IMR-90 (cell line): ENCODE measurements around the gene SYNE3. TPM values are rescaled to one million over a fixed set of nuclear protein-coding genes. Genes with fewer than 3 reads are reported as not detected.
A peak's percentile ranks its signal among the peaks of the same experiment; 100 is the strongest.

Experiments used
- ATAC-seq: fragments of 200-7000 bp; cut with Tn5 transposase; 2 replicates; pipeline ENCODE4 v1.9.1; 2020; ENCODE audit warnings: low read depth, mild to moderate bottlenecking, moderate library complexity
- Bru-seq: library from RNA; stranded (reverse); fragments of 400-500 nt; gene quantifications from one replicate; lab custom pipeline; 2021; lab: Mats Ljungman, UMichigan
- BruChase-seq, 2 experiments: library from RNA; stranded (reverse); fragments of 400-500 nt; gene quantifications; one replicate each; lab custom pipeline; 2021; lab: Mats Ljungman, UMichigan
- BruUV-seq: library from RNA; stranded (reverse); fragments of 400-500 nt; replicated peaks from 2 replicates; lab custom pipeline; 2021; lab: Mats Ljungman, UMichigan
- CTCF ChIA-PET: fragments of 300-600 bp; formaldehyde crosslinking; extraction: SDS; loops from one replicate; lab custom pipeline; 2021; ENCODE audit warnings: antibody characterized with exemption; lab: Yijun Ruan, JAX
- POLR2A ChIA-PET: fragments of 300-600 bp; sonication (Branson Sonifier 250); formaldehyde crosslinking; loops from one replicate; lab custom pipeline; 2022; ENCODE audit warnings: antibody characterized with exemption; ENCODE audit not compliant: unreplicated experiment; lab: Charles Lee
- DNase-seq: peaks from one replicate; pipeline ENCODE4 v3.0.0; 2013
- H2AFZ ChIP-seq: replicated peaks from 2 replicates; pipeline ENCODE3; 2013; ENCODE audit warnings: low read length, mild to moderate bottlenecking; ENCODE audit not compliant: poor library complexity
- H2AK5ac ChIP-seq: 2 replicates; pipeline ENCODE4 v1.6.1; 2013; ENCODE audit warnings: low read depth, low read length, inconsistent platforms
- H2AK9ac ChIP-seq: replicated peaks from 2 replicates; pipeline ENCODE3; 2013; ENCODE audit warnings: mild to moderate bottlenecking, low read depth, low read length, moderate library complexity; ENCODE audit not compliant: poor library complexity
- H2BK120ac ChIP-seq: 2 replicates; pipeline ENCODE4 v1.6.1; 2013; ENCODE audit warnings: low read depth, low read length, inconsistent platforms
- H2BK15ac ChIP-seq: 3 replicates; pipeline ENCODE4 v1.6.1; 2013; ENCODE audit warnings: low read depth, low read length, inconsistent platforms
- H2BK20ac ChIP-seq: 2 replicates; pipeline ENCODE4 v1.6.1; 2013; ENCODE audit warnings: low read depth, mild to moderate bottlenecking, inconsistent platforms, low read length, moderate library complexity
- H2BK5ac ChIP-seq: 2 replicates; pipeline ENCODE4 v1.6.1; 2013; ENCODE audit warnings: mild to moderate bottlenecking, low read depth, low read length, inconsistent platforms; ENCODE audit not compliant: poor library complexity, severe bottlenecking
- H3K14ac ChIP-seq: replicated peaks from 2 replicates; pipeline ENCODE4 v1.6.1; 2013; ENCODE audit warnings: low read depth, low read length, inconsistent platforms
- H3K18ac ChIP-seq: 2 replicates; pipeline ENCODE4 v1.6.1; 2013; ENCODE audit warnings: low read depth, low read length, control low read depth
- H3K23ac ChIP-seq: 2 replicates; pipeline ENCODE4 v1.6.1; 2013; ENCODE audit warnings: low read depth, low read length, inconsistent platforms
- H3K27ac ChIP-seq: 2 replicates; pipeline ENCODE4 v1.5.1; 2013; ENCODE audit warnings: mild to moderate bottlenecking, control low read depth, low read length; ENCODE audit not compliant: insufficient read depth
- H3K27me3 ChIP-seq: 2 replicates; pipeline ENCODE4 v1.6.1; 2013; ENCODE audit warnings: low read length; ENCODE audit not compliant: control insufficient read depth, insufficient read depth
- H3K36me3 ChIP-seq: 2 replicates; pipeline ENCODE4 v1.6.1; 2013; ENCODE audit warnings: low read length, mixed read lengths; ENCODE audit not compliant: control insufficient read depth, insufficient read depth
- H3K4ac ChIP-seq: 2 replicates; pipeline ENCODE4 v1.6.1; 2013; ENCODE audit warnings: low read depth, low read length, inconsistent platforms
- H3K4me1 ChIP-seq: 2 replicates; pipeline ENCODE4 v1.6.1; 2013; ENCODE audit warnings: low read length, mixed read lengths; ENCODE audit not compliant: control insufficient read depth, insufficient read depth
- H3K4me2 ChIP-seq: 2 replicates; pipeline ENCODE4 v1.6.1; 2013; ENCODE audit warnings: low read depth, mild to moderate bottlenecking, control low read depth, low read length, moderate library complexity
- H3K4me3 ChIP-seq: 2 replicates; pipeline ENCODE4 v1.5.1; 2013; ENCODE audit warnings: low read depth, mild to moderate bottlenecking, control low read depth, low read length, moderate library complexity; ENCODE audit not compliant: insufficient read depth
- H3K56ac ChIP-seq: 2 replicates; pipeline ENCODE4 v1.6.1; 2013; ENCODE audit warnings: low read length, inconsistent platforms; ENCODE audit not compliant: insufficient read depth; ENCODE audit errors: extremely low read depth
- H3K79me1 ChIP-seq, 2 experiments: 2 replicates each; pipeline ENCODE4 v1.6.1; 2013; ENCODE audit warnings: low read length in 2 of 2, inconsistent platforms in 1 of 2, low read depth in 1 of 2
- H3K9ac ChIP-seq: 2 replicates; pipeline ENCODE4 v1.6.1; 2013; ENCODE audit warnings: low read depth, low read length, control low read depth
- H3K9me1 ChIP-seq: 2 replicates; pipeline ENCODE4 v1.6.1; 2013; ENCODE audit warnings: low read length, inconsistent platforms; ENCODE audit not compliant: insufficient read depth
- H3K9me3 ChIP-seq: 2 replicates; pipeline ENCODE4 v1.6.1; 2013; ENCODE audit warnings: low read length; ENCODE audit not compliant: control insufficient read depth, insufficient read depth
- H4K20me1 ChIP-seq: 2 replicates; pipeline ENCODE4 v1.6.1; 2013; ENCODE audit warnings: low read length, inconsistent platforms; ENCODE audit not compliant: insufficient read depth
- H4K5ac ChIP-seq: 2 replicates; pipeline ENCODE4 v1.6.1; 2013; ENCODE audit warnings: mild to moderate bottlenecking, low read depth, low read length, control low read depth
- H4K8ac ChIP-seq, 2 experiments: 2 replicates each; pipeline ENCODE4 v1.6.1; 2013; ENCODE audit warnings: low read depth in 2 of 2, low read length in 2 of 2, control low read depth in 1 of 2, inconsistent platforms in 1 of 2
- H4K91ac ChIP-seq: 2 replicates; pipeline ENCODE4 v1.6.1; 2013; ENCODE audit warnings: low read depth, low read length, inconsistent platforms; ENCODE audit not compliant: insufficient read depth
- ELK1 ChIP-seq: fragments of 150-350 bp; IDR thresholded peaks from 2 replicates; pipeline ENCODE4 v1.6.1; 2016; ENCODE audit warnings: low read depth, mild to moderate bottlenecking, low read length, moderate library complexity, borderline replicate concordance
- FOS ChIP-seq: fragments of 150-350 bp; IDR thresholded peaks from 2 replicates; pipeline ENCODE4 v1.6.1; 2016; ENCODE audit warnings: low read depth, low read length
- MAFK ChIP-seq: IDR thresholded peaks from 2 replicates; pipeline ENCODE4 v1.6.1; 2012; ENCODE audit warnings: low read depth, low read length, improper control_type of control experiment
- RCOR1 ChIP-seq: IDR thresholded peaks from 2 replicates; pipeline ENCODE4 v1.6.1; 2012; ENCODE audit warnings: mild to moderate bottlenecking, low read length, improper control_type of control experiment; ENCODE audit not compliant: insufficient replicate concordance
- USF2 ChIP-seq: fragments of 150-350 bp; IDR thresholded peaks from 2 replicates; pipeline ENCODE4 v1.6.1; 2017; ENCODE audit warnings: mild to moderate bottlenecking, antibody characterized with exemption, low read length, low read depth
- WGBS, 2 experiments: methylation state at CpG; one replicate each; pipeline versions ENCODE4 v1.1.5 to v1.1.7; 2013; ENCODE audit warnings: missing lambda C conversion rate in 2 of 2; ENCODE audit not compliant: insufficient read length in 1 of 2; ENCODE audit errors: extremely low coverage in 2 of 2; 5-methylcytosine and 5-hydroxymethylcytosine counted together
- dilution Hi-C: fragments of 300-500 bp; cut with HindIII; formaldehyde crosslinking; loops from one replicate; pipeline ENCODE4 v1.14.3; 2018; ENCODE audit warnings: low sequenced_read_pairs; ENCODE audit not compliant: unreplicated experiment
- in situ Hi-C: fragments of 300-500 bp; cut with MboI; formaldehyde crosslinking; loops from 3 replicates; pipeline ENCODE4 v1.14.3; 2019; ENCODE audit warnings: low sequenced_read_pairs, inconsistent platforms, mixed read lengths
- intact Hi-C: fragments of 100-400 bp; cut with micrococcal nuclease; formaldehyde crosslinking; loops from 2 replicates; pipeline ENCODE4 v1.10.0; 2022
- long read RNA-seq: library from polyadenylated mRNA; unstranded; transcript quantifications from one replicate; pipeline ENCODE4 v2.0.0, GENCODE V29; 2021; ENCODE audit not compliant: unreplicated experiment
- polyA plus RNA-seq, 3 experiments: library from polyadenylated mRNA; depleted of rRNA; stranded (reverse); fragments of >200 nt; gene quantifications; 2 replicates each; pipeline ENCODE4 v1.2.3, GENCODE V29; 2012; ENCODE audit warnings: low replicate concordance in 1 of 3
- total RNA-seq: library from RNA; depleted of rRNA; stranded (reverse); fragments of >200 nt; gene quantifications from 2 replicates; pipeline ENCODE4 v1.2.3, GENCODE V29; 2012; rRNA removed
- TF ChIP-seq, protein P1 (sequence below): conservative IDR thresholded peaks from 2 replicates; pipeline ENCODE4 v1.5.1; 2012; ENCODE audit warnings: mild to moderate bottlenecking, low read depth, low read length, improper control_type of control experiment

SYNE3 gene, protein sequence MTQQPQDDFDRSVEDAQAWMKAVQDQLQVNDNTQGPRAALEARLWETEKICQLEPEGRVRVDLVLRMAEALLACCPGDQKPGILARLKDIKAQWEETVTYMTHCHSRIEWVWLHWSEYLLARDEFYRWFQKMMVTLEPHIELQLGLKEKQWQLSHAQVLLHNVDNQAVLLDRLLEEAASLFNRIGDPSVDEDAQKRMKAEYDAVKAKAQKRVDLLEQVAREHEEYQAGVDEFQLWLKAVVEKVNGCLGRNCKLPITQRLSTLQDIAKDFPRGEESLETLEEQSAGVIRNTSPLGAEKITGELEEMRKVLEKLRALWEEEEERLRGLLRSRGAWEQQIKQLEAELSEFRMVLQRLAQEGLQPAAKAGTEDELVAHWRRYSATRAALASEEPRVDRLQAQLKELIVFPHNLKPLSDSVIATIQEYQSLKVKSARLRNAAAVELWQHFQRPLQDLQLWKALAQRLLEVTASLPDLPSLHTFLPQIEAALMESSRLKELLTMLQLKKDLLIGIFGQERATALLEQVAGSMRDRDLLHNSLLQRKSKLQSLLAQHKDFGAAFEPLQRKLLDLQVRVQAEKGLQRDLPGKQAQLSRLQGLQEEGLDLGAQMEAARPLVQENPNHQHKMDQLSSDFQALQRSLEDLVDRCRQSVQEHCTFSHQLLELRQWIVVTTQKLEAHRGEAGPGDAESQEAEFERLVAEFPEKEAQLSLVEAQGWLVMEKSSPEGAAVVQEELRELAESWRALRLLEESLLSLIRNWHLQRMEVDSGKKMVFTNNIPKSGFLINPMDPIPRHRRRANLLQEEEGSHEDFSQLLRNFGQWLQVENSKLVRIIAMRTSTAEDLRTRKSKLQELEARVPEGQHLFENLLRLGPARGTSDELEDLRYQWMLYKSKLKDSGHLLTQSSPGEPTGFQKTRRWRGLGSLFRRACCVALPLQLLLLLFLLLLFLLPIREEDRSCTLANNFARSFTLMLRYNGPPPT
- total RNA-seq (5.0 TPM in 2 replicates), polyA plus RNA-seq (2012; rRNA removed) (2.9 and 3.1 TPM in 2 replicates), Bru-seq, nascent RNA (percentile 70 among the genes with signal in this experiment), BruChase-seq, experiment 1, labeled RNA remaining after a 6-hour chase (percentile 63 among the genes with signal in this experiment), BruChase-seq, experiment 2, labeled RNA remaining after a 2-hour chase (percentile 71 among the genes with signal in this experiment)
- polyA plus RNA-seq (2012; cell fraction: cytosol; rRNA removed), result 1.9 and 2.6 TPM in 2 replicates
- 6.1 and 7.9 TPM in 2 replicates for polyA plus RNA-seq (2012; cell fraction: nucleus; rRNA removed; ENCODE audit: low replicate concordance)
- long read RNA-seq, full-length matches to known transcripts, result 1 of 11 reads
- long read RNA-seq, partial matches to known transcripts, result 4 of 11 reads
- long read RNA-seq, other reads (novel, unspliced or antisense), result 6 of 11 reads

DNA sequence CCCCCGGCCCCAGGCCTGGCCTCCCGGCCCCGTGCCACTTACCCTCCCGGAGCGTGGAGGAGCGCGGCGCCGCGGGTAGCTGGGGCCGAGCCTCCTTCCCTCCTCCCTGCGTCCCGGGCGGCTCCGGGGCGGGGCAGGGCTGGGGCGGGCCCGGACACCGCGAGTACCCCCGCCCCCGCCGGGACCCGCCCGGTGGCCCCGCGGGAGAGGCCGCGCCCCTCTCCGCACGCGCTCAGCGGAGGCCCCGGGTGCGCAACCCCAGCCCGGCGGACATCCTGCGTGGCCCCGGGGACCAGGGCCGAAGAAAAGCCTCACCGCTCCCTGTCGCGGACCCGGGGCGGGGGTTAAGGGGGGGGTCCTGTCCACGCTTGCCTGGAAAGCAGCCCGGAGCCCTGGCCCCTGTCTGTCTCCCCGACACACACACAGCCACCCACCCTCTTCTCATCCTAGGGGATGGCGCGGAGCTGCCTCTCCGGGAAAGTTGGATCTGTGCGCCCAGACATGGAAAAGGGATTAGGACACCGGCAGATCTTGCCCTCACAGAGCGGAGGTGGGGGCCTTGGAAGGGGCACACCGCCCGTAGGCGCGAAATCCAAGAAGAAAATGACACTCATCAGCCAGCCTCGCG is at the start of gene SYNE3:
Gene SYNE3, minus strand, starts transcription at position 97 of the 628 bp plus-strand sequence. CDS start 40,829 bp downstream, outside the sequence.
- dilution Hi-C loops (no loop called here), in situ Hi-C loops (loop anchor here (25.0 kb wide), 1 partner anchor 379 kb away; no protein-coding TSS in a partner anchor)
- BruUV-seq, result no TSS peak
- TF ChIP-seq RCOR1 (no peak), ELK1 (no peak), FOS (no peak), USF2 (no peak), MAFK (no peak)
- TF ChIP-seq, protein P1, sequence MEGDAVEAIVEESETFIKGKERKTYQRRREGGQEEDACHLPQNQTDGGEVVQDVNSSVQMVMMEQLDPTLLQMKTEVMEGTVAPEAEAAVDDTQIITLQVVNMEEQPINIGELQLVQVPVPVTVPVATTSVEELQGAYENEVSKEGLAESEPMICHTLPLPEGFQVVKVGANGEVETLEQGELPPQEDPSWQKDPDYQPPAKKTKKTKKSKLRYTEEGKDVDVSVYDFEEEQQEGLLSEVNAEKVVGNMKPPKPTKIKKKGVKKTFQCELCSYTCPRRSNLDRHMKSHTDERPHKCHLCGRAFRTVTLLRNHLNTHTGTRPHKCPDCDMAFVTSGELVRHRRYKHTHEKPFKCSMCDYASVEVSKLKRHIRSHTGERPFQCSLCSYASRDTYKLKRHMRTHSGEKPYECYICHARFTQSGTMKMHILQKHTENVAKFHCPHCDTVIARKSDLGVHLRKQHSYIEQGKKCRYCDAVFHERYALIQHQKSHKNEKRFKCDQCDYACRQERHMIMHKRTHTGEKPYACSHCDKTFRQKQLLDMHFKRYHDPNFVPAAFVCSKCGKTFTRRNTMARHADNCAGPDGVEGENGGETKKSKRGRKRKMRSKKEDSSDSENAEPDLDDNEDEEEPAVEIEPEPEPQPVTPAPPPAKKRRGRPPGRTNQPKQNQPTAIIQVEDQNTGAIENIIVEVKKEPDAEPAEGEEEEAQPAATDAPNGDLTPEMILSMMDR, result no peak

More for the DNA sequence above, at the start of gene SYNE3:
- peak within 1 kb of the TSS; percentile 46; the same call in 1 of the 3 replicates for H2BK15ac ChIP-seq
- peak within 1 kb of the TSS; percentile 87 for H3K4ac ChIP-seq
- H3K9ac ChIP-seq, result peak within 1 kb of the TSS; percentile 51
- H3K56ac ChIP-seq, result peak within 1 kb of the TSS; percentile 14; the same call in 1 of the 2 replicates
- H2AK9ac ChIP-seq, result peak within 1 kb of the TSS; percentile 96
- peak within 1 kb of the TSS; percentile 89 for H2AK5ac ChIP-seq
- H3K14ac ChIP-seq, result peak within 1 kb of the TSS; percentile 89
- no peaks in the 10 kb centered on the region for H3K9me3 ChIP-seq
- H2BK5ac ChIP-seq, result peak within 1 kb of the TSS; percentile 3
- WGBS, 2 experiments, result 40% methylated on average over 2 of the region's 60 CpGs; no CpG with 5 or more reads in 1 of the 2 experiments
- H3K36me3 ChIP-seq, result no peaks in the 10 kb centered on the region
- POLR2A ChIA-PET, result interaction anchor here (0.6 to 0.7 kb wide), 2 partner anchors 17 to 30 kb away, joined by 3 to 8 read pairs; no protein-coding TSS in a partner anchor
- H4K20me1 ChIP-seq, result no peaks in the 10 kb centered on the region
- H4K5ac ChIP-seq, result peak within 1 kb of the TSS; percentile 19; the same call in 1 of the 2 replicates
- H3K4me2 ChIP-seq, result peak within 1 kb of the TSS; percentile 75
- peak within 1 kb of the TSS; percentile 42 to 79; a peak in 2 of 4 replicates for H4K8ac ChIP-seq
- H2BK120ac ChIP-seq, result peak within 1 kb of the TSS; percentile 72
- H3K9me1 ChIP-seq, result peaks cover 21% of the 10 kb centered on the region
- intact Hi-C loops, result no loop called here
- peak within 1 kb of the TSS; percentile 25 for H3K27ac ChIP-seq
- H4K91ac ChIP-seq, result peak within 1 kb of the TSS; percentile 52
- peaks cover 6 to 39% of the 10 kb centered on the region in 2 experiments; a peak in 3 of 4 replicates for H3K79me1 ChIP-seq
- peaks cover 34% of the 10 kb centered on the region for H3K4me1 ChIP-seq
- H2AFZ ChIP-seq, result peak within 1 kb of the TSS; percentile 88
- no peaks in the 10 kb centered on the region for H3K27me3 ChIP-seq
- peak within 1 kb of the TSS; percentile 71 for H3K23ac ChIP-seq
- H3K18ac ChIP-seq, result peak within 1 kb of the TSS; percentile 39; the same call in 1 of the 2 replicates
- H3K4me3 ChIP-seq, result peak within 1 kb of the TSS; percentile 25
- DNase-seq (no peak), ATAC-seq (peak; percentile 89)
- CTCF ChIA-PET, result interaction anchor here (0.8 to 2.3 kb wide), 2 partner anchors 8 to 11 kb away, joined by 3 to 7 read pairs; no protein-coding TSS in a partner anchor
- peak within 1 kb of the TSS; percentile 60; the same call in 1 of the 2 replicates for H2BK20ac ChIP-seq
